Esophagus squamous epithelium (tissue), 4 donors: ENCODE data around the gene LCOR.

Source experiments
- CTCF ChIP-seq, 6 experiments: fragments of 450-650 bp in 4 of 6; fragments of 200-600 bp in 2 of 6; sonication (generic) in 2 of 6; IDR thresholded peaks; one replicate each; pipeline ENCODE4 v1.5.1; 2016 to 2019; ENCODE audit warnings: antibody characterized with exemption in 6 of 6, mild to moderate bottlenecking in 4 of 6, moderate library complexity in 4 of 6
- POLR2A ChIP-seq, 4 donors: fragments of 450-650 bp; IDR thresholded peaks; one replicate each; pipeline ENCODE4 v1.6.1; 2017; ENCODE audit warnings: antibody characterized with exemption in 4 of 4, mild to moderate bottlenecking in 4 of 4, moderate library complexity in 3 of 4

GRCh38 chr10:96912405-96912804 is 80.3 kb downstream of the LCOR start:
- TF ChIP-seq POLR2A (IDR thresholded peaks at IDR 0.05) = no peak
- TF ChIP-seq CTCF (IDR thresholded peaks at IDR 0.05) = no peak
